GM19455 (cell line): ENCODE measurements around the gene KLHL28.
A peak's percentile ranks its signal among the peaks of the same experiment; 100 is the strongest.

Experiments used
- ATAC-seq: cut with Tn5 transposase; IDR thresholded peaks from one replicate; pipeline ENCODE4 v1.9.1; 2021; ENCODE audit not compliant: unreplicated experiment

Gene KLHL28

GRCh38 chr14:44961151-44961553, 595 bp downstream of the KLHL28 start:
- ATAC-seq, result peak; percentile 23

- ATAC-seq, result no peak
Measured at GRCh38 chr14:44960646-44961045, 1.1 kb downstream of the KLHL28 start.

GRCh38 chr14:44960146-44960545, 1.6 kb downstream of the KLHL28 start:
- no peak for ATAC-seq

- ATAC-seq, result no peak
Measured at GRCh38 chr14:44959538-44959937, 2.2 kb downstream of the KLHL28 start.

- no peak for ATAC-seq
Measured at GRCh38 chr14:44956866-44957265, 4.9 kb downstream of the KLHL28 start.

- ATAC-seq, result no peak
Measured at GRCh38 chr14:44955528-44955927, 6.2 kb downstream of the KLHL28 start.

- ATAC-seq, result no peak
Measured at GRCh38 chr14:44954750-44955149, 7.0 kb downstream of the KLHL28 start.

- ATAC-seq, result no peak
Measured at GRCh38 chr14:44952391-44953110, 9.2 kb downstream of the KLHL28 start.

- ATAC-seq, result no peak
Measured at GRCh38 chr14:44951051-44951450, 10.7 kb downstream of the KLHL28 start.

- no peak for ATAC-seq
Measured at GRCh38 chr14:44945264-44945663, 16.5 kb downstream of the KLHL28 start.

GRCh38 chr14:44944107-44944506, 17.6 kb downstream of the KLHL28 start:
- no peak for ATAC-seq

GRCh38 chr14:44942436-44942835, 19.3 kb downstream of the KLHL28 start:
- ATAC-seq, result no peak

GRCh38 chr14:44941591-44941990, 20.2 kb downstream of the KLHL28 start:
- no peak for ATAC-seq

GRCh38 chr14:44940944-44941343, 20.8 kb downstream of the KLHL28 start:
- no peak for ATAC-seq

GRCh38 chr14:44940211-44940610, 21.5 kb downstream of the KLHL28 start:
- ATAC-seq, result no peak

- ATAC-seq, result no peak
Measured at GRCh38 chr14:44937547-44937946, 24.2 kb downstream of the KLHL28 start.

- no peak for ATAC-seq
Measured at GRCh38 chr14:44935155-44935554, 26.6 kb downstream of the KLHL28 start.

- no peak for ATAC-seq
Measured at GRCh38 chr14:44928793-44929192, 33.0 kb downstream of the KLHL28 start.

GRCh38 chr14:44914849-44915248, 46.9 kb downstream of the KLHL28 start:
- ATAC-seq, result no peak

- no peak for ATAC-seq
Measured at GRCh38 chr14:44912041-44912869, 49.5 kb downstream of the KLHL28 start.

- no peak for ATAC-seq
Measured at GRCh38 chr14:44910821-44911220, 50.9 kb downstream of the KLHL28 start.

GRCh38 chr14:44901696-44902095, 60.1 kb downstream of the KLHL28 start:
- no peak for ATAC-seq
